Lower lobe of right lung (tissue), 2 donors: ENCODE data around the gene FOSB. TPM values are rescaled to one million over a fixed set of nuclear protein-coding genes. Genes with fewer than 3 reads are reported as not detected.

Experiments used
- ATAC-seq, 2 donors: fragments of 200-7000 bp; cut with Tn5 transposase; one replicate each; pipeline ENCODE4 v1.9.1; 2020 to 2022; ENCODE audit warnings: mild to moderate bottlenecking in 2 of 2, moderate library complexity in 2 of 2
- DNase-seq: peaks from one replicate; pipeline ENCODE4 v3.0.0-alpha.2; 2020
- H3K27ac ChIP-seq: fragments of 200-600 bp; one replicate; pipeline ENCODE4 v1.8.0; 2022
- H3K27me3 ChIP-seq: fragments of 200-600 bp; one replicate; pipeline ENCODE4 v1.8.0; 2022; ENCODE audit warnings: low read depth
- H3K36me3 ChIP-seq: fragments of 200-600 bp; one replicate; pipeline ENCODE4 v1.8.0; 2022; ENCODE audit warnings: mild to moderate bottlenecking
- H3K4me1 ChIP-seq: fragments of 200-600 bp; one replicate; pipeline ENCODE4 v1.8.0; 2022
- H3K4me3 ChIP-seq: fragments of 200-600 bp; one replicate; pipeline ENCODE4 v1.8.0; 2022; ENCODE audit warnings: mild to moderate bottlenecking
- H3K9me3 ChIP-seq: fragments of 200-600 bp; one replicate; pipeline ENCODE4 v1.8.0; 2022
- intact Hi-C: fragments of 100-400 bp; cut with DNase I; formaldehyde crosslinking; loops from one replicate; pipeline ENCODE4 v1.11.0; 2022
- total RNA-seq: library from RNA; stranded (reverse); fragmentation: NEBNext Ultra II Directional; extraction: Animal tissue kit (Norgen Biotek cat#: 25700); gene quantifications from one replicate; pipeline ENCODE4 v1.2.1, GENCODE V29; 2021
- TF ChIP-seq, protein P1 (sequence below): fragments of 200-600 bp; IDR thresholded peaks from one replicate; pipeline ENCODE4 v1.8.0; 2022; ENCODE audit warnings: antibody characterized with exemption, mild to moderate bottlenecking
- donor health status: DM: no; HTN: yes; CAD: no; lungs with severe emphysema.

Gene FOSB
- total RNA-seq, 1 donor from 2014 or later: 18.0 TPM

DNA sequence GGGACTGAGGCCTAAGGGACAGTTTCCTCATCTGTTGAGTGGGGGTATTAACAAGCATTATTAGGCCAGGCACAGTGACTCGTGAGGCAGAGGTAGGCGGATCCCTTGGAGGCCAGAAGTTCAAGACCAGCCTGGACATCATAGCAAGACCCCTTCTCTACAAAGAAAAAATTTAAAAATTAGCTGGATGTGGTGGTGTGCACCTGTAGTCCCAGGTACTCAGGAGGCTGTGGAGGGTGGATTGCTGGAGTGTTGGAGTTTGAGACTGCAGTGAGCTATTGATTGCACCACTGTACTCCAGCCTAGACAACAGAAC, 11.3 kb upstream of the FOSB start:
- Histone ChIP-seq H3K4me1 (peaks cover 32% of the 10 kb centered on the region), H3K9me3 (no peaks in the 10 kb centered on the region), H3K27me3 (no peaks in the 10 kb centered on the region), H3K27ac (peak overlapping the region; percentile 90), H3K36me3 (no peaks in the 10 kb centered on the region), H3K4me3 (no peak overlapping the region)
- TF ChIP-seq, protein P1, sequence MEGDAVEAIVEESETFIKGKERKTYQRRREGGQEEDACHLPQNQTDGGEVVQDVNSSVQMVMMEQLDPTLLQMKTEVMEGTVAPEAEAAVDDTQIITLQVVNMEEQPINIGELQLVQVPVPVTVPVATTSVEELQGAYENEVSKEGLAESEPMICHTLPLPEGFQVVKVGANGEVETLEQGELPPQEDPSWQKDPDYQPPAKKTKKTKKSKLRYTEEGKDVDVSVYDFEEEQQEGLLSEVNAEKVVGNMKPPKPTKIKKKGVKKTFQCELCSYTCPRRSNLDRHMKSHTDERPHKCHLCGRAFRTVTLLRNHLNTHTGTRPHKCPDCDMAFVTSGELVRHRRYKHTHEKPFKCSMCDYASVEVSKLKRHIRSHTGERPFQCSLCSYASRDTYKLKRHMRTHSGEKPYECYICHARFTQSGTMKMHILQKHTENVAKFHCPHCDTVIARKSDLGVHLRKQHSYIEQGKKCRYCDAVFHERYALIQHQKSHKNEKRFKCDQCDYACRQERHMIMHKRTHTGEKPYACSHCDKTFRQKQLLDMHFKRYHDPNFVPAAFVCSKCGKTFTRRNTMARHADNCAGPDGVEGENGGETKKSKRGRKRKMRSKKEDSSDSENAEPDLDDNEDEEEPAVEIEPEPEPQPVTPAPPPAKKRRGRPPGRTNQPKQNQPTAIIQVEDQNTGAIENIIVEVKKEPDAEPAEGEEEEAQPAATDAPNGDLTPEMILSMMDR: no peak
- DNase-seq (no peak), ATAC-seq (no peak)
- intact Hi-C loops: no loop called here

DNA sequence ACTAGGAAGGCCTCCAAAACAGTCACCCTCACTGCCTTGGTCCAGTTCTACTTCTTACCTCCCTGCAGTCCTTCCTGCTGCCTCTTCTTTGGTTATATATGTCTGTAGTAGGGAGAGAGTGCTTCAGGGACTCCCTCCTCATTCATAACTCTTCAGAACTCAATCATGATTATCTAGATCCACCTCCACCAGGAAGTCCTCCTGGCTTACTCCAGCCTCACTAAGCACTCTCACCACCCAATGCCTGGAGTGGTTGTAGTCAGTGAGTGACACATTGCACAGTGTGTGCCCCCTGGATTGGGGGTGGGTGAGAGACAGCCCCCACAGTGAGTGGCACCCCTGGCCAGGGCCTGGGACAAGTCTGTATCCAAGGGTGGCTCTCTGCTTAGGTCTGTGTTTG, 10.0 kb upstream of the FOSB start:
- intact Hi-C loops: no loop called here
- Histone ChIP-seq H3K4me3 (no peak overlapping the region), H3K9me3 (no peaks in the 10 kb centered on the region), H3K36me3 (no peaks in the 10 kb centered on the region), H3K27me3 (no peaks in the 10 kb centered on the region), H3K4me1 (peaks cover 30% of the 10 kb centered on the region), H3K27ac (no peak overlapping the region)
- TF ChIP-seq, protein P1: no peak
- ATAC-seq (no peak), DNase-seq (no peak)

DNA sequence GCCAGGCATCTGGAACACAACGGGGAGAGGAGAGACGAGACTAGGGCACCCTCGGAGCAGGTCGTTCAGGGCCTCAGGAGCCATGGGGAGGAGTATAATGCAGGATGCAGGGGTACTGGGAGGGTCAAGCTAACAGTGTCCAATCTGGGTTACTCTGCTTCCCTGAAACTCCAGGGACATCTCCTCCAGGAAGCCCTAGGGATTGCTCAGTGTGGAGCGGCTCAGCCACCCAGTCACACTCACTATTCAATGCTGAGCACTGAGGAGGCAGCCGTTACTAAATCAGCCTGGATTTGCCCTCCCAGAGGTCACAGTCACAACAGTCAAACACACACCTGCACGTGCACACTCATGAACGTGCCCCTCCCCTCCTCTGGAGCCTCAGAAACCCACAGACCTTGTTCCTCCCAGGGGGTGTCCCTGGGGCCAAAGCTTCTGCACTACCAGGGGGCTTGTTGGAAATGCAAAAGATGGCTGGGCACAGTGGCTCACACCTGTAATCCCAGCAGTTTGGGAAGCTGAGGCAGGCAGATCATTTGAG, 6.9 kb upstream of the FOSB start:
- Histone ChIP-seq H3K4me1 (peaks cover 8% of the 10 kb centered on the region), H3K9me3 (no peaks in the 10 kb centered on the region), H3K4me3 (no peak overlapping the region), H3K27ac (no peak overlapping the region), H3K27me3 (no peaks in the 10 kb centered on the region), H3K36me3 (no peaks in the 10 kb centered on the region)
- intact Hi-C loops: no loop called here
- TF ChIP-seq, protein P1: no peak
- DNase-seq (no peak), ATAC-seq (no peak)

DNA sequence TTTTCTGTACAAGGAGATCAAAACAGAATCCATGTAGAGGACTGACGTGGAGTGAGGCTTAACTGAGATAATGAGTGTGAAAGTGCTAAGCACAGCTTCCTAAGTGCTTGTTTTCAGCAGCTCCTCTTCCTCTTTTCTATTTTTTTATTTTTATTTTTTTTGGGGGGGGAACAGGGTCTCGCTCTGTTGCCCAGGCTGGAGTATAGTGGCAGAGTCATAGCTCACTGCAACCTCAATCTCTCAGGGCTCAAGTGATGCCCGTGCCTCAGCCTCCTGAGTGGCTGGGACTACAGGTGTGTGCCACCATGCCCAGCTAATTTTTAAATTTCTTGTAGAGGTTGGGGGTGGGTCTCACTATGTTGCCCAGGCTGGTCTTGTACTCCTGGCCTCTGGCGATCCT, 5.6 kb upstream of the FOSB start:
- intact Hi-C loops: no loop called here
- DNase-seq (no peak), ATAC-seq (no peak)
- Histone ChIP-seq H3K9me3 (no peaks in the 10 kb centered on the region), H3K4me1 (peaks cover 4% of the 10 kb centered on the region), H3K4me3 (no peak overlapping the region), H3K36me3 (no peaks in the 10 kb centered on the region), H3K27me3 (no peaks in the 10 kb centered on the region), H3K27ac (no peak overlapping the region)
- TF ChIP-seq, protein P1: no peak

DNA sequence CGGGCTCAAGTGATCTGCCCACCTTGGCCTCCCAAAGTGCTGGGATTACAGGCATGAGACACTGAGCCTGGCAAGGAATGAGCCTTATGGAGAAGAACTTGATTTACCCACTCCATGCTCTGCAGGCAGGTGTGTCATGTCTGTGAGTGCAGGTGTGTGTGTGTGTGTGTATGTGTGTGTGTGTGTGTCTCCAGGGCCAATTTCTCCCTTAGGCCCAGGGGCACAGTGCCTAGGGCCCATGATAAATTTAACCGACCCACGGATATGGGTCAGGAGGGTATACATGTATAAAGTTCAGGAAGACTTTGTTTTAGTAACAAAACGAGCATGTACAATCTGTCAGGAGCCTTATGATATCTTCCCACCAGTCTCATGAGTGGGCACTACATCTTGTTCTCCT, 4.6 kb upstream of the FOSB start:
- Histone ChIP-seq H3K36me3 (no peaks in the 10 kb centered on the region), H3K4me3 (no peak overlapping the region), H3K27me3 (no peaks in the 10 kb centered on the region), H3K4me1 (peaks cover 12% of the 10 kb centered on the region), H3K9me3 (no peaks in the 10 kb centered on the region), H3K27ac (no peak overlapping the region)
- TF ChIP-seq, protein P1: no peak
- DNase-seq (no peak), ATAC-seq (no peak)
- intact Hi-C loops: no loop called here

DNA sequence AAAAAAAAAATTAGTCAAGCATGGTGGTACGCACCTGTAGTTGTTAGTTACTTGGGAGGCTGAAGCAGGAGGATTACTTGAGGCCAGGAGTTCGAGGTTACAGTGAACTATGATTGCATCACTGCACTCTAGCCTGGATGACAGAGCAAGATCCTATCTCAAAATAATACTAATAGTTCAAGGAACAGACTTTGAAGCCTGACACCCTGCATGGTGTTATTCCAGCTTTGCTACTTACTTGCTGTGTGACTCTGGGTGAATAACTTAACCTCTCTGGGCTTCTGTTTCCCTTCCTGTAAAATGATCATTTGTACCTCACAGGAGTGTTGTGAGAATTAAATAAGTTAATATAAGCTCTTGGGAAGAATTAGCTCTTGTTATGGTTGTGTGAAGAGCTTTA, 3.5 kb upstream of the FOSB start:
- intact Hi-C loops: no loop called here
- TF ChIP-seq, protein P1: no peak

More for the DNA sequence above, 3.5 kb upstream of the FOSB start:
- H3K9me3 ChIP-seq: no peaks in the 10 kb centered on the region
- DNase-seq: no peak
- peaks cover 16% of the 10 kb centered on the region for H3K4me1 ChIP-seq
- no peak overlapping the region for H3K27ac ChIP-seq
- H3K36me3 ChIP-seq: no peaks in the 10 kb centered on the region
- H3K4me3 ChIP-seq: no peak overlapping the region
- H3K27me3 ChIP-seq: no peaks in the 10 kb centered on the region
- ATAC-seq: no peak
